NCI-H460 (cell line): ENCODE measurements around the gene TRAPPC6A. TPM values are rescaled to one million over a fixed set of nuclear protein-coding genes. Genes with fewer than 3 reads are reported as not detected.

Source experiments
- DNase-seq: peaks from one replicate; pipeline ENCODE4 v3.0.0-alpha.2; 2016; ENCODE audit warnings: low read depth; ENCODE audit errors: extremely low read depth
- polyA plus RNA-seq: library from polyadenylated mRNA; depleted of rRNA; stranded (reverse); fragments of >200 nt; gene quantifications from 2 replicates; pipeline ENCODE4 v1.2.3, GENCODE V29; 2014; cell fraction: nucleus; rRNA removed
- total RNA-seq: library from RNA; depleted of rRNA; stranded (reverse); fragments of >200 nt; shearing (Covaris generic); gene quantifications from 2 replicates; pipeline ENCODE4 v1.2.3, GENCODE V29; 2014; rRNA removed

Gene TRAPPC6A, protein sequence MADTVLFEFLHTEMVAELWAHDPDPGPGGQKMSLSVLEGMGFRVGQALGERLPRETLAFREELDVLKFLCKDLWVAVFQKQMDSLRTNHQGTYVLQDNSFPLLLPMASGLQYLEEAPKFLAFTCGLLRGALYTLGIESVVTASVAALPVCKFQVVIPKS
- 5.3 and 5.8 TPM in 2 replicates for total RNA-seq
- polyA plus RNA-seq = 1.8 and 3.0 TPM in 2 replicates

DNA sequence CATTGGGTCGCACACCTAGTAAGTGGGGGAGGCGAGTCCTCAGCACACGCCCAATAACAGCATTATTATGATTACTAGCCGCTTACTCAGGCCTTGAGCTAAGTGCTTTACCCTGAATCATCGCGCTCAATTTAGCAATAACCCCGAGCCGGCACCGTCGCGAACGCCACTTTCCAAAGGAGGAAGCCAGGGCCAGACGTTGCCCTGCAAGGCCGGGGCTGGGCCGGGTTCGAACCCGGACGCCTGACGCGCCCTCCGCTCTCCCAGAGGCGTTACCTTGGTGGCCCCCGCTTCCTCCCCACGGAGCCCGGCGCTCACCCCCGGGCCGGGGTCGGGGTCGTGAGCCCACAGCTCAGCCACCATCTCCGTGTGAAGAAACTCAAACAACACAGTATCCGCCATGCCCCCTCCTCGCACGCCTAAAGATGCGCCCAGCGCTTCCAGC lies at the start of gene TRAPPC6A:
Gene TRAPPC6A (minus strand): TSS at position 421 of the 445 bp plus-strand sequence. CDS start 19 bp downstream, at position 402.
- DNase-seq = no peak

DNA sequence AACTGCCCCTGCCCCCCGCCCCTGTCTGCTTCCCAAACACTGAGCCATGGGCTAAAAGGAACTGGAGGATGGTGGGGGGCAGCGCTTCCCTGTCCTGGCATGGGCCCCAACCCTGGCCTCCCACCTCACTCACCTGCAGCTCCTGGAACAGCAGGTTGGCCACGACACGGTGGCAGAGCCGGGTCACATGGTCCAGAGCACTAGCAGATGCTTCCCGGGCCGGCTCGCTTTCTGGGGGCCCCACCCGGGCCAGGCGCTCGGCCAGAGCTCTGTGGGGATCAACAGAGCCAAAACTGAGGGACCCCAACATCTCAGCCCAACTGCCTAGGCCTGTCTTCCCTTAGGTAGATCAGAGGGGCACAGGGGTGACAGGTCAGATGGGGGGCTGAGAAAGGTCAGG lies 46.6 kb upstream of the TRAPPC6A start:
- DNase-seq = no peak

DNA sequence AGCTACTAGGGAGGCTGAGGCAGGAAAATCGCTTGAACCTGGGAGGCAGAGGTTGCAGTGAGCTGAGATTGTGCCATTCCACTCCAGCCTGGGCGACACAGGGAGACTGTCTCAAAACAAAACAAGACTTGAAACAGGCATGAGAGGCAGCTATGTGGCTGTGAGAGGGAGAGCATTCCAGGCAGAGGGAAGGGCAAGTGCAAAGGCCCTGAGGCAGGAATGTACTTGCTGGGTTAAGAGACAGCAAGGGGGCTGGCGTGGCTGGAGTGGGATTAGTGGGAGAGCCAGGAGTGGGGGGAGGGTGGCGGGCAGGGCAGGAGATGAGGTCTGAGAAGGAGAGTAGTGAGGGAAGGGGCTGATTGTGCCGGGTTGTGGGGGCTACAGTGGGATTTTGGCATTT lies 45.8 kb upstream of the TRAPPC6A start:
- DNase-seq = no peak

DNA sequence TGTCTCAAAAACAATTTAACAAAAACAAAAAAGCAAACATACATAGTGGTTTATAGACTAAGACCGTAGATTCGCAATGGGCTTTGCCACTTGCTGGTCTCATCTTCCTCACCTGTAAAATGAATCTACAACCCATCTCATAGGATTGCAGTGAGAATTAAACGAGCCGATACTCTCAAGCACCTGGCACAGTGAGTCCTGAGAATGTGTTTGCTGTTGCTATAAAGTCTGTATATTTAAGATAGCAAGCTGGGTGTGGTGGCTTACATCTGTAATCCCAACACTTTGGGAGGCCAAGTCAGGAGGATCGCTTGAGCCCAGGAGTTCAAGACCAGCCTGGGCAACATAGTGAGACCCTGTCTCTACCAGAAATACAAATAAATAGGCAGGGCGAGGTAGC lies 44.7 kb upstream of the TRAPPC6A start:
- DNase-seq = no peak

DNA sequence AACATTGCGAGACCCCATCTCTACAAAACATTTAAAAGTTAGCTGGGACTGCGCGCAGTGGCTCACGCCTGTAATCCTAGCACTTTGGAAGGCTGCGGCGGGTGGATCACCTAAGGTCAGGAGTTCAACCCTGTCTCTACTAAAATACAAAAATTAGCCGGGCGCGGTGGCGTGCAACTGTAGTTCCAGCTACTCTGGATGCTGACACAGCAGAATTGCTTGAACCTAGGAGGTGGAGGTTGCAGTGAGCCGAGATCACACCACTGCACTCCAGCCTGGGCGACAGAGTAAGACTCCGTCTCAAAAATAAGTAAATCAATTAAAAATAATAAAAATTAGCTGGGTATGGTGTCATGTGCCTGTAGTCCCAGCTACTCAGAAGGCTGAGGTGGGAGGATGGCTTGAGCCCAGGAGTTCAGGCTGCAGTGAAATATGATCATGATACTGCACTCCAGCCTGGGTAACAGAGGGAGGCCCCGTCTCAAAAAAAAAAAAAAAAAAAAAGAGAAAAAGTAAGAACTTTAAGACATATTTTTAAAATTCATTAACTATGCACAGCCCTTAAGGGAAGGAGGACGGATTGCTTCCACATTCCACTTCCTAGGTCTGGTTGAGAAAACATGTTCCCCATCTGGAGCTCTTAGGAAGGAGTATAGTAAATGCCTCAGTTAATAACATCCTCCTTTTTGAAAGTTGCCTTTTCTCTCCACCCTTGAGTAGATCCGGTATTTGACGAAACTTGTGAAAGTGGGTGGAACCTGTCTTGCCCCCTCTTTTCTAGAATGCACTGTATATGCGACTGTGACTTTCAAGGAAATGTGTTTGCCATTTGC lies 41.1 kb upstream of the TRAPPC6A start:
- no peak for DNase-seq

DNA sequence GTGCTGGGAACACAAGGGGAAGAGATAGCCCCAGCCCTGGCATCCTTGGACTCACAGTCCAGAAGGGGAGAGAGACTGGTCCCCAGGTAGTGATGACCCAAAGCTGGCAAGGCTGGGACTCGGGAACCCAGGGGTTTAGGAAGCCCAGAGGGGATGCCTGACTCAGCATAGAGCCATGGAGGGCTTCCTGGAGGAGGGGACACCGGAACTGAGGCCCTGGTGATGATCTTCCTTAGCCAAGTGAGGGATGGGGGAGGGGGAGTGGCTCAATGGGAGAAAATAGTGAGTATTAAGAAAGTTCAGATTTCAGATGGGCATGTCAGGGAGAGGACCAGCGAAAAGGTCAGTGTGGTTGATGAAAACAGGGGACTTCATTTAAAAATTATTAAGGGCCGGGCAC lies 40.4 kb upstream of the TRAPPC6A start:
- DNase-seq = no peak

DNA sequence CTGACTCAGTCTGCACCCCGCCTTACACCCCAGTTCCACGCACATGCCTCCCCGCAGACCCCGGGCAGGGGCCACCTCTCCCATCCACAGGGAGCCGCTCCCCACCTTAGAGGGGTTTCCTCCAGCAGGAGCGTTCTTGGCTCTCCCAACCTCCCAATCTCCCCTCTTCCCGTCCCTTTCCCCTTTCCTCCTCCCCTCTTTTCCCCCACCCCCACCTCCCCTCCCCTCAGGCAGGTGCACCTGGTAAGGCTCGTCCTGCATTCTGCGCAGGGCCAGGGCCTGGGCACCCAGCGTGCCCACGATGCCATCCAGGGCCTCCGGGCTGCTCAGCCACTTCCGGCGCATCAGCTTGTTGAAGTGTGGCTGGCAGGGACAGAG lies 39.9 kb upstream of the TRAPPC6A start:
- no peak for DNase-seq

DNA sequence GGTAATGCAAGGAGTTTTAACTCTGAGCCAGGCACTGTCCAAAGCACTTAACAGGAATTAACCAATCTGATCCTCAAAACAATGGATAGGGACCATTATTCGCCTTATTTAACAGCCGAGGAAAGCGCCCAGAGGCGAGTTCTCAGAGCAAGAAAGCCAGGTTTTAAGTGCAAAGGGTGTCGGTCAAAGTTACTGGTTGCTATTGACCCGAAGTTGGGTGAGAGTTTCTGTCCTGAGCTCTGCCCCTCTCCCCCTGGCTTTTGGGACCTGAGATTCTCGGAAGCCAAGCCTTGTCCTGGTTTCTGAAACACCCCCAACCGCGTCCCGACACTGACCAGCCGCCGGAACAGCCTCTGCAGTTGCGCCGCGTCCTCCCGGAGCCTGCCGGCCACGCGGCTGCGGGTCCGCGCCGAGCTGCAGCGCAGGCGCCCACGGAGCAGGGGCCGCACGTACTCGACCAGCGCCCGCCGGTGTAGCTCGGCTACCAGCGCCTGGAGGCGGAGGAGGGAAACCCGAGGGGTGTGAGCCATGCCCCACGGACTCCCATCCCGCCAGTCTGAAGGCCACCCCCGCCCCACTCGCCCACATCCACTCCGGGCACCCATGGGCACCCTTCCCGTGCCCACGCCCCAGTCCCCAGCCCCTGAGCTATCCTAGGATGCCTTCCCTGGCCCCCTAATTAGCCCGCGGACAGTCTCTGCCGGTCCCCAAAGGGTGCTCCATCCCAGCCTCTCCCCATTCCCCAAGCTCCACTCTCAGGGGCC lies 39.3 kb upstream of the TRAPPC6A start:
- no peak for DNase-seq

DNA sequence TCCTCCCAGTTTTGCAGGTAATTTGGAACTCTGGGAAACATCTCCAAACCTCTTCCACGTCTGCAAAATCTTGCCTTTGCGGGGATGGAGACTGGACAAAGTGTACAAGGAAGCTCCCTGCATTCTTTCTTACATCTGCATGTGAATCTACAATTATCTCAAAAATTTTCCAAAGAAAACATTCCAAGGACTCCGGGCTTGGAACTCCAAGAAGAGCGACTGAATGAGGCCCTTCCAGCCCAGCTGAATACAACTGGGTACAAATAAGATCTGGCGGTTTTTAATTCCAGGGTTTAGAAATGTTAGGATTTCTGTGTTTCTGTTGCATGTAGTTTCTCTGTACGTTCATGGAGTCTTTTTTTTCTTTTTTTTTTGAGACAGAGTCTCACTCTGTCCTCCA lies 38.6 kb upstream of the TRAPPC6A start:
- DNase-seq = no peak

DNA sequence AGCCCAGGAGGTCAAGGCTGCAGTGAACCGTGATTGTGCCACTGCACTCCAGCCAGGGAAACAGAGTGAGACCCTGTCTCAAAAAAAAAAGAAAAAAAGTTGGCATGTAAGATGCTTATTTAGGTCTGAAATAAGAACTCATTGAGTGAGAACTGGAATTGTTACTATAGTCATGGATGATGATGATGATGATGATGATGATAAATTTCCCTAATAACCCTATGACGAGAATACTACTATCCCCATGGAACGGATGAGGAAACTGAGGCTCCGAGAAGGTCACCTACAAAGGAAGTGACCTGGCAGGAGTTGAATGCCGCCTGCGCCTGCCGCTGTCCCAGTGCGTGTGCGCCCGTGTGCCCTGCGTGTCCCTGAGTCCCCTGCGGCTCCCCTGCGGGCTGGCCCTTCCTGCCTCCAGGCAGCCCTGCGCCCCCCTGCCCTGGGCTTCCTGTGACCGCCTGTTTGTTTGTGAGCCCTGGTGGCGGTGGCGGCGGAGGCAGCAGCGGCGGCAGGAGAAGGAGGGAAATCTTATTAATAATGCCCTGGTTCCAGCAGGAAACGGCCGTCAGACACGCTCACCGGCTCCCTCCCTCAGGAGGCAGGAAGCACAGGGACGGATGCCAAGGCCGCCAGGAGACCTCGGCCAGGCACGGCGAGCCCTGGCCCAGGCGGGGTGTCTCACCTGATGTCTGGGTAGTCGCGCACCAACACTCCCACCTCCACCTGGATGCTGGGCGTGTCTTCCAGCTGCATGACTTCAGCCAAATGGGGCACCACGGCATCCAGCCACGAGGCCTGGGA lies 37.6 kb upstream of the TRAPPC6A start:
- DNase-seq = no peak

DNA sequence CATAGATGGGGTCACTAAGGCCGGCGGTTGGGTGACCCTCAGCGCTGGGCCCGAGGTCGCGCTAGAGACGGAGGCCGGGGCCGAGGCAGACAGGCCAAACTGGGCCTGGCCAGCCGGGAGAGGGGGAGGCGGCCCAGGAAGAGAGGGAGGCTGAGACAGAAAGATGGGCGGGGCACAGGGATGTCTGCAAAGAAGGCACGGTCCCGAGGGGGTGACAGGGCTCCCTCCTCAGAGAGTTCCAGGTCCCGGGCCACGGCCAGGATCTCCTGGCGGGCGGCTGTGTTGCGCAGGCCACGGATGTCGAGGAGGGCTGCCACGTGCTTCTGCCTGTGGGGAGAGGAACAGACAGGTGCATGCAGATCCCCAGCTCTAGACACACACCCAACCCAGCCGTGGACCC lies 35.0 kb upstream of the TRAPPC6A start:
- DNase-seq = no peak

DNA sequence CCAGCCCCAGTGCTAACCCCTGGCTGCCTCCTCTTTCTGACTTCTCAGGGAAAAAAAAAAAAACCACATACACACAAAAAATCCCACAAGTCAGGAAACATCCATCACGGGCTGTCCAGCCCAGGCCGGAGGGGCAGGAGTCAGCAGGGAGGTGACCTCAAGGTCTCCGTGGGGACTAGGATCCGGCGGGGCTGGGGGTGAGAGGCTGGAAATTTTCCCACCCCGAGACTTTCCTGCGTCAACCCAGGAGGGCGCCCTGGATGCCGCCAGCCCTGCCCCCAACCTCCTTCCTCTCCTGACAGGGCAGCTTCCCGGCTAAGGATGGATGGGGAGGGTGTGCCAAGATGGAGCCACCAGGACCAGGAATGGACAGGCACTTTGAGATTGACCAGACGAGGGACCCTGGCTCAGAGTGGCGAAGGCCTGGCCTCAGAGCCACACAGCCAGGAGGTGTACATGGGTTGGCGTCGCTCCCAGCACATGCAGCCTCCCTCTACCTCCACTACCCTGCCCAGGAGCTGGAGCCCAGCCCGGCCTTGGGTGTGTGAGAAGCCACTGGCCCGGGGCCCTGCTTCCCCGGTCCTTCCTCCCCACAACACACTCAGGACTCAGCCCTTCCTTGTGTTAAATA lies 33.8 kb upstream of the TRAPPC6A start:
- DNase-seq = no peak

DNA sequence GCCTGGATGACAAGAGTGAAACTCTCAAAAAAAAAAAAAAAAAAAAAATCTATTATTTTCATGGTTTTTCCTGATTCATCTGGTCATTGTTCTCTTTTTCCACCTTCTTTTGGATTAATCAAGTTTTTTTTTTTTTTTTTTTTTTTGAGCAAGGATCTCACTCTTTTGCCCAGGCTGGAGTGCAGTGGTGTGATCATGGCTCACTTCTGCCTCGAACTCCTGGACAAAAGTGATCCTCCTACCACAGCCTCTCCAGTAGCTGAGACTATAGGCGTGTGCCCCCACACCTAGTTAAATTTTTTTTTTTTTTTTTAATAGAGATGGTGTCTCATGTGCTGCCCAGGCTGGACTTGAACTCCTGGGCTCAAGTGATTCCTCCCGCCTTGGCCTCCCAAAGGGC lies 28.3 kb upstream of the TRAPPC6A start:
- no peak for DNase-seq

DNA sequence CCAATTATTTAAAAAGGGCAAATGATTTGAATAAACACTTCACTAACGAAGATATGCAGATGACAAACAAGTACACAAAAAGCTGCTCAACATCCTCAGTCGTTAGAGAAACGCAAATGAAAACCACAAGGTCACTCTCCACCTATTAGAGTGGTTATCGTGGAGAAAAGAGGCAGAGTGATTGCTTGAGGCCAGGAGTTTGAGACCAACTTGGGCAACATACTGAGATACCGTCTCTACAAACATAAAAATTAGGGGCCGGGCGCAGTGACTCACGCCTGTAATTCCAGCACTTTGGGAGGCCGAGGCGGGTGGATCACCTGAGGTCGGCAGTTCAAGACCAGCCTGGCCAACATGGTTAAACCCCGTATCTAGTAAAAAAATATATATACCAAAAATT lies 27.8 kb upstream of the TRAPPC6A start:
- no peak for DNase-seq

DNA sequence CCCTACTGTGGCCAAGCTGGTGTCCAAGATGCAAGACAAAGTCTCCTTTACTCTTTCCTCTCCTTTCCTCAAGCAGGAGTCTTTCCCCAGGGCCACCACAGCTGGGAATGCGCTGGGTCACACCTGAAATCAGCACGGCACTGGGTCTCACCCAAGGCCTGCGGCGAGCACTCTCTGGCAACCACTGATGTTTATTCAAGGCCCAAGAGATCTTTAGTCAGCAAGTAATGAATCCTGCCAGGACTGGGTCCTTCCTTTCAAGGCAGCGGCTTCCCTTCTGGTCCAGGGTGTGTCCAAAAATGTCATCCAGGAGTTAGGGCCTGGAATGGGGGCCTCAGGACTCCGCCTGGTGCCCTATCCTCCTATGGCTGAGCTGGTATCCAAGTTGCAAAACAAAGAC lies 24.6 kb upstream of the TRAPPC6A start:
- no peak for DNase-seq

DNA sequence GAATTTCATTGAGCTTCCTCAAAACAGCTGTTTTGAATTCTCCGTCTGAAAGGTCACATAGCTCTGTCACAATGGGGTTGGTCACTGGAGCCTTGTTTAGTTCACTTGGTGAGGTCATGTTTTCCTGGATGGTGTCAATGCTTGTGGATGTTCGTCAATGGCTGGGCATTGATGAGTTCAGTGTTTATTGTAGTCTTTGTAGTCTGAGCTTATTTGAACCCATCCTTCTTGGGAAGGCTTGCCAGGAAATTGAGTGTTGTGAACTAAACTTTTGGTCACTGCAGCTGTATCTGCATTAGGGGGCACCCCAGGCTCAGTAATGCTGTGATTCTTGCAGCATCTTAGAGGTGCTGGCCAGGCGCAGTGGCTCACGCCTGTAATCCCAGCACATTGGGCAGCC lies 22.5 kb upstream of the TRAPPC6A start:
- peak; percentile 25 for DNase-seq

DNA sequence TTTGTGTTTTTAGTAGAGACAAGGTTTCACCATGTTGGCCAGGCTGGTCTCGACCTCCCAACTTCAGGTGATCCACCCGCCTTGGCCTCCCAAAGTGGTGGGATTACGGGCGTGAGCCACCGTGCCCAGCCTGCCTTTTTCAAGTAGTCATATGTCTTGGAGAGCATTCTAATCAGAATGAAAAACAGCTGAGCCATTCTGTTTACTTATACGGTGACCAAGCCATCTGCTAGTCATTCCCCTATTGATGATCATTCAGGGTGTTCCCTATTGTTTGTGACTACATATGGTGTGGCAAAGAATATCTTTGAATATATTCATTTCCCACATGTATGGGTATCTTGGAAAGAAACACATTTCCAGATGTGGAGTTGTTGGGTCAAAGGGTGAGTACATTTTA lies 17.7 kb upstream of the TRAPPC6A start:
- DNase-seq = no peak

DNA sequence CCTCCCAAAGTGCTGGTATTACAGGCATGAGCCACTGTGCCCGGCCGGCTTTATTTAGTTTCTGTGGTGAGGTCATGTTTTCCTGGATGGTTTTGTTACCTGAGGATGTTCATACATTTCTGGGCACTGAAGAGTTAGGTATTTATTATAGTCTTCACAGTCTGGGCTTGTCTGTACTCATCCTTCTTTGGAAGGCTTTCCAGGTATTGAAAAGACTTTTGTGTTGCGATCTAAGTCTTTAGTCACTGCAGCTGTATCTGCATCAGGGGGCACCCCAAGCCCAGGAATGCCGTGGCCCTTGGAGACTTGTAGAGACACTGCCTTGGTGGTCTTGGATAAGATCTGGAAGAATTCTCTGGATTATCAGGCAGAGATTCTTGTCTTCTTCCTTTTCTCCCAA lies 13.3 kb upstream of the TRAPPC6A start:
- DNase-seq = no peak

DNA sequence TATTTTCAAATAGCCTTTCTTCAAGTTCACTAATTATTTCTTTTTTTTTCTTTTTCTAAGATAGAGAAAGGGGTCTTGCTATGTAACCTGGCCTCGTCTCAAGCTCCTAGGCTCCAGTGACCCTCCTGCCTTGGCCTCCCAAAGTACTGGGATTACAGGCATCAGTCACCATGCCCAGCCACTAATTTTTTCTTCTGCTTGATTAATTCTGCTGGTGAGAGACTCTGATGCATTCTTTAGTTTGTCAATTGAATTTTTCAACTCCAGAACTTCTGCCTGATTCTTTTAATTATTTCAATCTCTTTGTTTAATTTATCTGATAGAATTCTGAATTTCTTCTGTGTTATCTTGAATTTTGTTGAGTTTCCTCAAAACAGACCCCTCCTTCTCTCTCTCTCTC lies 11.9 kb upstream of the TRAPPC6A start:
- no peak for DNase-seq

DNA sequence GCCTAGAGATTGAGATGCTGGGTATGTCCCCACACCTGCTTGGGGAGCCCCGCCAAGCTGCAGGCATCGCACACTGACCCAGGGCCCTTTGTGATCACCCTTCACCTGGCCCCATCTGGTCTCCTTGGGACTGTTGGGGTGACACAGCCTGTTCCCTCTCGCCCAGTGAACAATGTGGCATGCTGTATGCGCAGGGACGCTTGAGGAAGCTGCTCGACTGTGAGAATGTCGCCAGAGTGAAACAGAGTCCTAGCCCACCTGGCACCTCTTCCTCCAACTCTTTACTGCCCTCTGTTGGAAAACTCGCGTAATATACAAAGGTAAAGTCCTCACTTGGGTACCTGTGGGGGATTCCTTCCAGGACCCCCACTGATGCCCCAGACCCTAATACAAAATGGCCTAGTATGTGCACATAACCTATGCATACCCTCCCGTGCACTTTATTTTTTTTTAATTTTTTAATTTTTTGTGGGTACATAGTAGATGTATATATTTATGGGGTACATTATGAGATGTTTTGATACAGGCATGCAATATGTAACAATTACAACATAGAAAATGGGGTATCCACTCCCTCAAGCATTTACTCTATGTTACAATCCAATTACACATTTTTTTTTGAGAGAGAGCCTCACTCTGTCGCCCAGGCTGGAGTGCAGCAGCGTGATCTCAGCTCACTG lies 9.5 kb upstream of the TRAPPC6A start:
- no peak for DNase-seq
